GM12878 (cell line): ENCODE data around the gene SENP7. TPM values are rescaled to one million over a fixed set of nuclear protein-coding genes. Genes with fewer than 3 reads are reported as not detected.

Source experiments
- ATAC-seq: fragments of 200-7000 bp; cut with Tn5 transposase; 3 replicates; pipeline ENCODE4 v1.9.1; 2020; ENCODE audit warnings: mild to moderate bottlenecking, moderate library complexity
- BruUV-seq: library from RNA; stranded (reverse); fragments of 400-500 nt; replicated peaks from 2 replicates; lab custom pipeline; 2021; lab: Mats Ljungman, UMichigan
- CTCF ChIA-PET: fragments of 300-600 bp; sonication (Branson Sonifier 250); formaldehyde crosslinking; extraction: SDS; loops from one replicate; lab custom pipeline; 2021; ENCODE audit warnings: inconsistent platforms; lab: Yijun Ruan, JAX
- POLR2A ChIA-PET: fragments of 350-600 bp; formaldehyde crosslinking; extraction: SDS; loops from one replicate; lab custom pipeline; 2021; ENCODE audit warnings: inconsistent platforms; lab: Charles Lee
- RAD21 ChIA-PET: fragments of 300-600 bp; sonication (Branson Sonifier 250); formaldehyde crosslinking; loops from one replicate; lab custom pipeline; 2023; ENCODE audit warnings: antibody characterized with exemption; ENCODE audit not compliant: unreplicated experiment; lab: Charles Lee
- SMC1A ChIA-PET: fragments of 300-600 bp; sonication (Branson Sonifier 250); formaldehyde crosslinking; loops from one replicate; lab custom pipeline; 2023; ENCODE audit not compliant: unreplicated experiment, uncharacterized antibody; lab: Charles Lee
- DNase-seq: peaks from one replicate; pipeline ENCODE4 v3.0.0-alpha.2; 2011; ENCODE audit warnings: low read depth, low spot score
- FAIRE-seq: peaks from 3 replicates; lab custom pipeline; 2011; peaks lifted over from hg19 to GRCh38; lab: Jason Lieb, UNC
- H2AFZ ChIP-seq: 2 replicates; pipeline ENCODE4 v1.6.0; 2011; ENCODE audit warnings: low read depth, low read length, control low read depth; ENCODE audit not compliant: control insufficient read depth
- H3K27ac ChIP-seq: 2 replicates; pipeline ENCODE4 v1.5.1; 2011; ENCODE audit warnings: control low read depth; ENCODE audit not compliant: control insufficient read depth, insufficient read depth
- H3K27me3 ChIP-seq, 2 experiments: replicated peaks in 1 of 2; 2 replicates each; pipeline versions ENCODE4 v1.6.0 to v1.6.1; 2011; ENCODE audit warnings: low read length in 1 of 2; ENCODE audit not compliant: control insufficient read depth in 2 of 2, insufficient read depth in 2 of 2
- H3K36me3 ChIP-seq, 2 experiments: 2 replicates each; pipeline ENCODE4 v1.5.1; 2011; ENCODE audit warnings: low read length in 1 of 2; ENCODE audit not compliant: control insufficient read depth in 2 of 2, insufficient read depth in 2 of 2
- H3K4me1 ChIP-seq: 2 replicates; pipeline ENCODE4 v1.6.1; 2011; ENCODE audit warnings: mild to moderate bottlenecking, low read length, moderate library complexity, mixed read lengths; ENCODE audit not compliant: control insufficient read depth, insufficient read depth
- H3K4me2 ChIP-seq: 2 replicates; pipeline ENCODE4 v1.6.0; 2011; ENCODE audit warnings: control low read depth; ENCODE audit not compliant: control insufficient read depth, insufficient read depth
- H3K4me3 ChIP-seq: fragments of 200-600 bp; sonication (generic); 2 replicates; pipeline ENCODE4 v1.5.1; 2016
- H3K79me2 ChIP-seq: 2 replicates; pipeline ENCODE4 v1.6.0; 2011; ENCODE audit warnings: low read length; ENCODE audit not compliant: control insufficient read depth, insufficient read depth
- H3K9ac ChIP-seq: 2 replicates; pipeline ENCODE4 v1.8.0; 2011; ENCODE audit warnings: low read length, control low read depth, mixed read lengths; ENCODE audit not compliant: control insufficient read depth, insufficient read depth
- H3K9me3 ChIP-seq: replicated peaks from 3 replicates; pipeline ENCODE4 v1.5.1; 2011; ENCODE audit warnings: mild to moderate bottlenecking, low read length; ENCODE audit not compliant: control insufficient read depth, insufficient read depth
- H4K20me1 ChIP-seq: 2 replicates; pipeline ENCODE4 v1.6.0; 2011; ENCODE audit not compliant: control insufficient read depth, insufficient read depth
- CREB1 ChIP-seq: IDR thresholded peaks from 2 replicates; pipeline ENCODE4 v1.6.1; 2012; ENCODE audit warnings: low read depth, mild to moderate bottlenecking, inconsistent platforms
- E2F4 ChIP-seq: IDR thresholded peaks from 2 replicates; pipeline ENCODE4 v1.6.1; 2012; ENCODE audit warnings: low read depth, low read length, improper control_type of control experiment
- FOXK2 ChIP-seq: fragments of 450-650 bp; IDR thresholded peaks from 2 replicates; pipeline ENCODE4 v1.6.1; 2017; ENCODE audit warnings: mild to moderate bottlenecking, moderate library complexity
- HDGF ChIP-seq: fragments of 450-650 bp; IDR thresholded peaks from 2 replicates; pipeline ENCODE4 v1.6.1; 2016; ENCODE audit warnings: antibody characterized with exemption
- PAX5 ChIP-seq: IDR thresholded peaks from 2 replicates; pipeline ENCODE4 v1.6.1; 2011; ENCODE audit warnings: low read depth, low read length, borderline replicate concordance
- RCOR1 ChIP-seq: conservative IDR thresholded peaks from 2 replicates; pipeline ENCODE4 v1.6.1; 2012; ENCODE audit warnings: low read depth, low read length, improper control_type of control experiment
- RELB ChIP-seq: fragments of 450-650 bp; IDR thresholded peaks from 2 replicates; pipeline ENCODE4 v1.6.1; 2017; ENCODE audit warnings: low read depth, mild to moderate bottlenecking, moderate library complexity
- SMARCA5 ChIP-seq: fragments of 450-650 bp; IDR thresholded peaks from 2 replicates; pipeline ENCODE4 v1.6.1; 2017; ENCODE audit warnings: mild to moderate bottlenecking
- STAT1 ChIP-seq: fragments of 450-650 bp; conservative IDR thresholded peaks from 2 replicates; pipeline ENCODE4 v1.6.1; 2014; ENCODE audit warnings: antibody characterized with exemption, mild to moderate bottlenecking
- ZBED1 ChIP-seq: IDR thresholded peaks from 2 replicates; pipeline ENCODE4 v1.6.1; 2016; ENCODE audit warnings: borderline replicate concordance
- ZBTB40 ChIP-seq: fragments of 450-650 bp; IDR thresholded peaks from 2 replicates; pipeline ENCODE4 v1.6.1; 2016; ENCODE audit warnings: mild to moderate bottlenecking, moderate library complexity, borderline replicate concordance
- WGBS: methylation state at CpG from one replicate; pipeline ENCODE4 v1.1.6; 2016; ENCODE audit warnings: low lambda C conversion rate; ENCODE audit not compliant: insufficient replicate concordance, insufficient coverage; ENCODE audit errors: missing lambda C conversion rate; 5-methylcytosine and 5-hydroxymethylcytosine counted together
- in situ Hi-C: fragments of 300-500 bp; cut with MboI; formaldehyde crosslinking; loops from 9 replicates; pipeline ENCODE4 v1.14.3; 2018; ENCODE audit warnings: mixed read lengths
- intact Hi-C: fragments of 100-400 bp; cut with micrococcal nuclease; formaldehyde crosslinking; loops from one replicate; pipeline ENCODE4 v1.14.2; 2022; ENCODE audit not compliant: unreplicated experiment
- polyA plus RNA-seq, 11 experiments: library from polyadenylated mRNA; depleted of rRNA in 4 of 11; unstranded in 6 of 11; stranded (reverse) in 5 of 11; fragments of >200 nt; fragmentation: Nextera tagmentation in 4 of 11; fragmentation: Illumina TruSeq in 1 of 11; extraction: Ambion mirVana in 4 of 11; extraction: Trizol in 1 of 11; gene quantifications; 1 replicate in 1 of 11; 2 replicates in 10 of 11; pipeline versions ENCODE4 v1.2.1 to v1.2.3, GENCODE V29; 2011 to 2016; ENCODE audit warnings: inconsistent platforms in 2 of 11, missing spikeins in 2 of 11, low read depth in 1 of 11
- total RNA-seq, 4 experiments: library from RNA; depleted of rRNA in 3 of 4; stranded (reverse); fragments of >200 nt in 3 of 4; fragmentation: Illumina TruSeq in 1 of 4; extraction: Trizol in 1 of 4; gene quantifications; 2 replicates each; pipeline versions ENCODE4 v1.2.1 to v1.2.3, GENCODE V29; 2013 to 2021

Gene SENP7
- total and polyA plus RNA-seq, 10 of the 15 experiments (the other 5 are each of a cell fraction or from before 2014, with no cell fraction given): 2.6 to 14.7 (median 8.3) TPM

GRCh38 chr3:101413656-101414055 is 99.4 kb downstream of the SENP7 start:
- TF ChIP-seq RCOR1 (no peak), STAT1 (no peak), SMARCA5 (no peak), HDGF (no peak), CREB1 (no peak), PAX5 (no peak), E2F4 (no peak), RELB (no peak), ZBED1 (no peak), ZBTB40 (no peak), FOXK2 (no peak)
- H3K4me2 ChIP-seq: no peak overlapping the region
- no peak for DNase-seq
- ChIA-PET CTCF (no interaction called here), POLR2A (interaction anchor here (0.6 kb wide), 1 partner anchor 177 kb away, joined by 3 read pairs; no protein-coding TSS in a partner anchor), SMC1A (interaction anchor here (0.7 to 1.0 kb wide), 2 partner anchors 12 to 13 kb away, joined by 3 to 4 read pairs; no protein-coding TSS in a partner anchor), RAD21 (no interaction called here)
- H3K79me2 ChIP-seq: no peaks in the 10 kb centered on the region
- no peak for FAIRE-seq
- no peaks in the 10 kb centered on the region for H4K20me1 ChIP-seq
- 98% methylated on average over 2 of the region's 2 CpGs for WGBS
- H3K36me3 ChIP-seq: no peaks in the 10 kb centered on the region
- no peak overlapping the region for H2AFZ ChIP-seq
- no TSS peak for BruUV-seq
- no peak overlapping the region for H3K9ac ChIP-seq
- no peak for ATAC-seq
- in situ Hi-C loops: no loop called here
- no peak overlapping the region for H3K27ac ChIP-seq
- H3K9me3 ChIP-seq: no peaks in the 10 kb centered on the region
- no peaks in the 10 kb centered on the region for H3K4me1 ChIP-seq
- intact Hi-C loops: no loop called here
- no peaks in the 10 kb centered on the region for H3K27me3 ChIP-seq
- no peak overlapping the region for H3K4me3 ChIP-seq
